ENCODE data around the gene HOXC11. TPM values are rescaled to one million over a fixed set of nuclear protein-coding genes. Genes with fewer than 3 reads are reported as not detected.

The HOXC11 gene
- total RNA-seq, 1 experiment from 2014 or later, result 5.7 TPM

- peaks cover 90% of the 10 kb centered on the region for H3K4me1 ChIP-seq (ENCODE audit: insufficient read depth, low read length, poor library complexity, severe bottlenecking)
- no TSS peak for BruUV-seq (replicated peaks)
- POLR2A ChIA-PET (ENCODE audit: low non-redundant PET), result no interaction called here
- no peaks in the 10 kb centered on the region for H3K27me3 ChIP-seq (replicated peaks; ENCODE audit: insufficient read depth, low read depth, low read length, poor library complexity)
- no peak overlapping the region for H3K4me3 ChIP-seq (ENCODE audit: low read depth, low read length, poor library complexity, severe bottlenecking)
- peak overlapping the region; percentile 45 for H3K27ac ChIP-seq (ENCODE audit: low read depth, low read length, poor library complexity, severe bottlenecking)
- TF ChIP-seq CTCF (conservative IDR thresholded peaks at IDR 0.05; ENCODE audit: low read depth, low read length) (no peak), EZH2 (IDR thresholded peaks at IDR 0.05; ENCODE audit: borderline replicate concordance, low read depth, low read length, poor library complexity, severe bottlenecking) (no peak)
- no peaks in the 10 kb centered on the region for H3K36me3 ChIP-seq (ENCODE audit: insufficient read depth, low read length, poor library complexity, severe bottlenecking)
- CTCF ChIA-PET, result interaction anchor here (1.1 kb wide), 1 partner anchor 115 kb away, joined by 3 read pairs; no protein-coding TSS in a partner anchor
- no peaks in the 10 kb centered on the region for H3K9me3 ChIP-seq (ENCODE audit: low read depth, low read length, poor library complexity, severe bottlenecking)
- DNase-seq (ENCODE audit: low spot score), result no peak
- intact Hi-C loops (cut with micrococcal nuclease; ENCODE audit: unreplicated experiment), result no loop called here
Measured at GRCh38 chr12:54022960-54023884, 50.3 kb downstream of the HOXC11 start.

GRCh38 chr12:54024127-54024526 is 51.2 kb downstream of the HOXC11 start:
- H3K36me3 ChIP-seq (ENCODE audit: insufficient read depth, low read length, poor library complexity, severe bottlenecking), result no peaks in the 10 kb centered on the region
- intact Hi-C loops (cut with micrococcal nuclease; ENCODE audit: unreplicated experiment), result no loop called here
- TF ChIP-seq EZH2 (IDR thresholded peaks at IDR 0.05; ENCODE audit: borderline replicate concordance, low read depth, low read length, poor library complexity, severe bottlenecking), result no peak
- no peaks in the 10 kb centered on the region for H3K9me3 ChIP-seq (ENCODE audit: low read depth, low read length, poor library complexity, severe bottlenecking)
- DNase-seq (ENCODE audit: low spot score), result no peak
- no peak overlapping the region for H3K4me3 ChIP-seq (ENCODE audit: low read depth, low read length, poor library complexity, severe bottlenecking)
- POLR2A ChIA-PET (ENCODE audit: low non-redundant PET), result no interaction called here
- CTCF ChIA-PET, result interaction anchor here (0.5 kb wide), 1 partner anchor 185 kb away, joined by 5 read pairs; no protein-coding TSS in a partner anchor
- peaks cover 88% of the 10 kb centered on the region for H3K4me1 ChIP-seq (ENCODE audit: insufficient read depth, low read length, poor library complexity, severe bottlenecking)
- H3K27ac ChIP-seq (ENCODE audit: low read depth, low read length, poor library complexity, severe bottlenecking), result peak overlapping the region; percentile 45
- H3K27me3 ChIP-seq (replicated peaks; ENCODE audit: insufficient read depth, low read depth, low read length, poor library complexity), result no peaks in the 10 kb centered on the region
- no TSS peak for BruUV-seq (replicated peaks)

- TF ChIP-seq EZH2 (IDR thresholded peaks at IDR 0.05; ENCODE audit: borderline replicate concordance, low read depth, low read length, poor library complexity, severe bottlenecking) (no peak), CTCF (conservative IDR thresholded peaks at IDR 0.05; ENCODE audit: low read depth, low read length) (no peak)
- no peak for DNase-seq (ENCODE audit: low spot score)
- CTCF ChIA-PET, result interaction anchor here (0.6 kb wide), 1 partner anchor 29 kb away, joined by 3 read pairs; no protein-coding TSS in a partner anchor
- peaks cover 2% of the 10 kb centered on the region for H3K36me3 ChIP-seq (ENCODE audit: insufficient read depth, low read length, poor library complexity, severe bottlenecking)
- no TSS peak for BruUV-seq (replicated peaks)
- POLR2A ChIA-PET (ENCODE audit: low non-redundant PET), result no interaction called here
- peaks cover 87% of the 10 kb centered on the region for H3K4me1 ChIP-seq (ENCODE audit: insufficient read depth, low read length, poor library complexity, severe bottlenecking)
- intact Hi-C loops (cut with micrococcal nuclease; ENCODE audit: unreplicated experiment), result no loop called here
- H3K27me3 ChIP-seq (replicated peaks; ENCODE audit: insufficient read depth, low read depth, low read length, poor library complexity), result no peaks in the 10 kb centered on the region
- peak overlapping the region; percentile 46 for H3K27ac ChIP-seq (ENCODE audit: low read depth, low read length, poor library complexity, severe bottlenecking)
- H3K9me3 ChIP-seq (ENCODE audit: low read depth, low read length, poor library complexity, severe bottlenecking), result no peaks in the 10 kb centered on the region
- no peak overlapping the region for H3K4me3 ChIP-seq (ENCODE audit: low read depth, low read length, poor library complexity, severe bottlenecking)
Measured at GRCh38 chr12:54024581-54025305, 51.8 kb downstream of the HOXC11 start.
